PC-3 (cell line): ENCODE results near the gene SLC25A52. TPM values are rescaled to one million over a fixed set of nuclear protein-coding genes. Genes with fewer than 3 reads are reported as not detected.
"Not testable (repeated sequence)": the region's sequence is repeated elsewhere in the genome, so short reads cannot be mapped to it uniquely, and the experiment has no call there.

Source experiments
- ATAC-seq: fragments of 200-7000 bp; cut with Tn5 transposase; 2 replicates; pipeline ENCODE4 v1.9.1; 2020; ENCODE audit warnings: mild to moderate bottlenecking, moderate library complexity
- BruUV-seq: library from RNA; stranded (reverse); fragments of 400-500 nt; replicated peaks from 2 replicates; lab custom pipeline; 2021; lab: Mats Ljungman, UMichigan
- CTCF ChIA-PET: fragments of 300-600 bp; sonication (Branson Sonifier 250); formaldehyde crosslinking; loops from one replicate; lab custom pipeline; 2022; ENCODE audit warnings: antibody characterized with exemption; lab: Charles Lee
- POLR2A ChIA-PET: fragments of 300-600 bp; sonication (Branson Sonifier 250); formaldehyde crosslinking; loops from one replicate; lab custom pipeline; 2022; ENCODE audit warnings: antibody characterized with exemption; ENCODE audit not compliant: unreplicated experiment; lab: Charles Lee
- DNase-seq: peaks from one replicate; pipeline ENCODE4 v3.0.0-alpha.2; 2015
- H2AFZ ChIP-seq: fragments of 300-600 bp; sonication (generic); 2 replicates; pipeline ENCODE4 v1.6.0; 2016; ENCODE audit warnings: antibody characterized with exemption, low read length
- H3F3A ChIP-seq: fragments of 300-600 bp; sonication (generic); one replicate; pipeline ENCODE4 v1.6.0; 2017; ENCODE audit warnings: antibody characterized with exemption, low read length, control low read depth, mild to moderate bottlenecking; ENCODE audit not compliant: unreplicated experiment
- H3K27ac ChIP-seq: fragments of 300-600 bp; sonication (generic); 2 replicates; pipeline ENCODE4 v1.5.1; 2016; ENCODE audit warnings: mild to moderate bottlenecking, low read length
- H3K27me3 ChIP-seq: fragments of 300-600 bp; sonication (generic); 2 replicates; pipeline ENCODE4 v1.6.1; 2016; ENCODE audit warnings: low read length, mixed read lengths
- H3K36me3 ChIP-seq: fragments of 300-600 bp; sonication (generic); 2 replicates; pipeline ENCODE4 v1.6.1; 2016; ENCODE audit warnings: low read depth, mixed run types, low read length, mixed read lengths
- H3K4me1 ChIP-seq: fragments of 300-600 bp; sonication (generic); 2 replicates; pipeline ENCODE4 v1.5.1; 2016; ENCODE audit warnings: low read length; ENCODE audit not compliant: insufficient read depth
- H3K4me2 ChIP-seq: fragments of 300-600 bp; sonication (generic); 2 replicates; pipeline ENCODE4 v1.6.0; 2016; ENCODE audit warnings: low read length
- H3K4me3 ChIP-seq: fragments of 300-600 bp; sonication (generic); 2 replicates; pipeline ENCODE4 v1.5.1; 2016; ENCODE audit warnings: mild to moderate bottlenecking, low read length, mixed read lengths
- H3K79me2 ChIP-seq: fragments of 300-600 bp; sonication (generic); 2 replicates; pipeline ENCODE4 v1.6.1; 2017; ENCODE audit warnings: low read length, mixed read lengths
- H3K9ac ChIP-seq: fragments of 300-600 bp; sonication (generic); 2 replicates; pipeline ENCODE4 v1.6.0; 2016; ENCODE audit warnings: mild to moderate bottlenecking, low read length
- H3K9me2 ChIP-seq: fragments of 300-600 bp; sonication (generic); replicated peaks from 2 replicates; pipeline ENCODE4 v1.6.1; 2016; ENCODE audit warnings: mixed run types, low read length, mixed read lengths
- H3K9me3 ChIP-seq: fragments of 300-600 bp; sonication (generic); 2 replicates; pipeline ENCODE4 v1.6.1; 2016; ENCODE audit warnings: low read length, mixed read lengths
- H4K20me1 ChIP-seq: fragments of 300-600 bp; sonication (generic); 2 replicates; pipeline ENCODE4 v1.6.1; 2016; ENCODE audit warnings: low read length, mixed read lengths
- CTCF ChIP-seq: fragments of 300-600 bp; sonication (generic); conservative IDR thresholded peaks from 2 replicates; pipeline ENCODE4 v1.5.1; 2017; ENCODE audit warnings: antibody characterized with exemption, low read depth, mild to moderate bottlenecking, low read length
- EZH2 ChIP-seq: fragments of 300-600 bp; sonication (generic); IDR thresholded peaks from one replicate; pipeline ENCODE4 v1.6.1; 2017; ENCODE audit warnings: antibody characterized with exemption, mild to moderate bottlenecking, low read length; ENCODE audit not compliant: unreplicated experiment
- EZH2phosphoT487 ChIP-seq: fragments of 300-600 bp; sonication (generic); IDR thresholded peaks from 2 replicates; pipeline ENCODE4 v1.6.1; 2018; ENCODE audit warnings: mild to moderate bottlenecking, antibody characterized with exemption, low read length, borderline replicate concordance
- intact Hi-C: fragments of 100-400 bp; cut with micrococcal nuclease; formaldehyde crosslinking; loops from 2 replicates; pipeline ENCODE4 v1.9.0; 2023
- total RNA-seq: library from RNA; depleted of rRNA; stranded (reverse); fragments of >200 nt; gene quantifications from 2 replicates; pipeline ENCODE4 v1.2.3, GENCODE V29; 2014

SLC25A52 gene
- total RNA-seq, 1 experiment from 2014 or later: not detected

DNA sequence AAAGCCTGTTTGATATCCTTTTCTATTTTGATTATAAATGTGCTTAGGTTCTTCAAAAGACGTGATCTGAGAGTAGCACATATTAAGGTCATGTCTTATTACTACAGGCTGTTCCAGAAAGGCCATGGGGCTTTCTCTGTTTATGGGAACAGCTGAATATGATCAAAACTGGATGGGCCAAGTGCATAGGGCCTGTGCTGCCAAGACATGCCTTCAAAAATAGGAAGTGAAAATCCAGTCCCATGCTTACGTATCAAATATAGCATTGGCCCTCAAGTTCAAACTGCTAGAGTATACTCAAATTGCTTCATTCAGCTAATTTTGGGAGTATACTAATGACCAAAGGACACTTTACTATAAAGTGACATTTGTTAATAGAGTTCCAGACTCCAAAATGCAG is 24.1 kb downstream of the SLC25A52 start:
- no peaks in the 10 kb centered on the region for H3K79me2 ChIP-seq
- BruUV-seq: no TSS peak
- no peak for DNase-seq
- TF ChIP-seq EZH2phosphoT487 (no peak), EZH2 (no peak), CTCF (no peak)
- intact Hi-C loops: no loop called here
- ChIA-PET POLR2A (interaction anchor here (0.7 kb wide), 1 partner anchor 81 kb away, joined by 3 read pairs; no protein-coding TSS in a partner anchor), CTCF (no interaction called here)
- no peak overlapping the region for H3K4me3 ChIP-seq
- no peaks in the 10 kb centered on the region for H3K9me2 ChIP-seq
- no peaks in the 10 kb centered on the region for H3K27me3 ChIP-seq
- no peak overlapping the region for H3K4me2 ChIP-seq
- H2AFZ ChIP-seq: no peak overlapping the region
- H3F3A ChIP-seq: no peaks in the 10 kb centered on the region
- no peaks in the 10 kb centered on the region for H3K9me3 ChIP-seq
- H3K4me1 ChIP-seq: no peaks in the 10 kb centered on the region
- H3K36me3 ChIP-seq: no peaks in the 10 kb centered on the region
- H3K27ac ChIP-seq: no peak overlapping the region
- H4K20me1 ChIP-seq: no peaks in the 10 kb centered on the region
- no peak for ATAC-seq
- no peak overlapping the region for H3K9ac ChIP-seq

DNA sequence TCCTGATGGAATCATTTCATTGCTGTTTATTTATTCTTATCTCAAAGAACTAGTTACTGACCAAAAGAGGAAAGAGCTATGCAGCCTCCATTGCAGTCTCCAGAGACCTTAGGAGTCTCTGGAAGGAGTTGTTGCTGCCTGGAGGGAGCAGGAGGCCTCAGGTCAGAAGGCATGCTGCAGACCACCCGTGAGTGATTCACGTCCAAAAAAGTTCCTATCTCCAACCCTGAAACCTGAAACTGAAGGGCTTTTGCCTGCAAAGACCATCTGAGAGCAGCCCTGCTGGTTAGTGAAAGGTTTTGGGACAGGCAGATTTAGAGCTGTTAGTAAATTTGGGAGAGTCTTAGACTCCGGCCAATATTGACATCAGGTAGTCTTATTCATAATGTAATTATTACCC is 29.1 kb downstream of the SLC25A52 start:
- ChIA-PET CTCF (no interaction called here), POLR2A (no interaction called here)
- DNase-seq (no peak), ATAC-seq (no peak)
- no peak overlapping the region for H3K9ac ChIP-seq
- TF ChIP-seq EZH2 (no peak), EZH2phosphoT487 (no peak), CTCF (no peak)
- H3F3A ChIP-seq: no peaks in the 10 kb centered on the region
- H3K4me1 ChIP-seq: no peaks in the 10 kb centered on the region
- no peak overlapping the region for H3K4me3 ChIP-seq
- H2AFZ ChIP-seq: no peak overlapping the region
- H3K9me2 ChIP-seq: no peaks in the 10 kb centered on the region
- intact Hi-C loops: no loop called here
- no peak overlapping the region for H3K27ac ChIP-seq
- H3K4me2 ChIP-seq: no peak overlapping the region
- H3K79me2 ChIP-seq: no peaks in the 10 kb centered on the region
- H3K27me3 ChIP-seq: no peaks in the 10 kb centered on the region
- H3K36me3 ChIP-seq: no peaks in the 10 kb centered on the region
- H3K9me3 ChIP-seq: no peaks in the 10 kb centered on the region
- no peaks in the 10 kb centered on the region for H4K20me1 ChIP-seq
- BruUV-seq: no TSS peak

GRCh38 chr18:31729196-31729595 is 31.5 kb downstream of the SLC25A52 start:
- H3K27me3 ChIP-seq, ATAC-seq, H3K9ac ChIP-seq, H3K9me3 ChIP-seq, DNase-seq, H3K4me1 ChIP-seq, H2AFZ ChIP-seq, H3K36me3 ChIP-seq, H3K27ac ChIP-seq, POLR2A ChIA-PET, BruUV-seq, intact Hi-C loops, H3K4me2 ChIP-seq, H3K79me2 ChIP-seq, H3F3A ChIP-seq, H3K4me3 ChIP-seq, H4K20me1 ChIP-seq, CTCF ChIA-PET, H3K9me2 ChIP-seq: not testable (repeated sequence)
